OCI-LY7 (cell line): ENCODE results near the gene B3GAT1. TPM values are rescaled to one million over a fixed set of nuclear protein-coding genes. Genes with fewer than 3 reads are reported as not detected.

ENCODE experiments used
- BruUV-seq: library from RNA; stranded (reverse); fragments of 400-500 nt; replicated peaks from 2 replicates; lab custom pipeline; 2021; lab: Mats Ljungman, UMichigan
- CTCF ChIA-PET: fragments of 300-600 bp; sonication (Branson Sonifier 250); formaldehyde crosslinking; loops from one replicate; lab custom pipeline; 2022; ENCODE audit warnings: antibody characterized with exemption; ENCODE audit not compliant: unreplicated experiment; lab: Charles Lee
- POLR2A ChIA-PET: fragments of 300-600 bp; sonication (Branson Sonifier 250); formaldehyde crosslinking; loops from one replicate; lab custom pipeline; 2022; ENCODE audit warnings: antibody characterized with exemption; lab: Charles Lee
- DNase-seq: peaks from one replicate; pipeline ENCODE4 v3.0.0-alpha.2; 2015; ENCODE audit warnings: low spot score
- H2AFZ ChIP-seq: fragments of 200-600 bp; sonication (generic), shearing (Covaris generic); 2 replicates; pipeline ENCODE4 v1.6.1; 2014; ENCODE audit warnings: mild to moderate bottlenecking, antibody characterized with exemption, low read length, moderate library complexity
- H3K27ac ChIP-seq: fragments of 200-600 bp; sonication (generic); 2 replicates; pipeline ENCODE4 v1.5.1; 2014; ENCODE audit warnings: mixed run types, low read depth, mild to moderate bottlenecking, moderate library complexity, low read length, inconsistent platforms; ENCODE audit not compliant: poor library complexity, severe bottlenecking
- H3K36me3 ChIP-seq: fragments of 200-600 bp; sonication (generic); 2 replicates; pipeline ENCODE4 v1.6.1; 2014; ENCODE audit warnings: mild to moderate bottlenecking, antibody characterized with exemption, low read length, moderate library complexity, mixed read lengths; ENCODE audit not compliant: insufficient read depth
- H3K4me1 ChIP-seq: fragments of 200-600 bp; sonication (generic); 2 replicates; pipeline ENCODE4 v1.5.1; 2014; ENCODE audit warnings: mild to moderate bottlenecking, low read length; ENCODE audit not compliant: insufficient read depth, poor library complexity, severe bottlenecking
- H3K4me2 ChIP-seq: fragments of 200-600 bp; sonication (generic); 2 replicates; pipeline ENCODE4 v1.6.1; 2014; ENCODE audit warnings: mild to moderate bottlenecking, low read length
- H3K4me3 ChIP-seq: fragments of 200-600 bp; sonication (generic); 2 replicates; pipeline ENCODE4 v1.5.1; 2014; ENCODE audit warnings: mild to moderate bottlenecking, low read depth, low read length; ENCODE audit not compliant: poor library complexity, severe bottlenecking
- H3K79me2 ChIP-seq: fragments of 200-600 bp; sonication (generic); 2 replicates; pipeline ENCODE4 v1.6.1; 2016; ENCODE audit warnings: low read depth, mild to moderate bottlenecking, low read length, moderate library complexity, mixed read lengths; ENCODE audit not compliant: insufficient read depth
- H3K9me2 ChIP-seq: fragments of 200-600 bp; sonication (generic); 2 replicates; pipeline ENCODE4 v1.6.1; 2016; ENCODE audit warnings: mild to moderate bottlenecking, low read length, mixed read lengths; ENCODE audit not compliant: insufficient read depth
- H3K9me3 ChIP-seq: fragments of 200-600 bp; sonication (generic); 2 replicates; pipeline ENCODE4 v1.6.1; 2014; ENCODE audit warnings: mild to moderate bottlenecking, mixed run types, low read length, mixed read lengths
- H4K20me1 ChIP-seq: fragments of 200-600 bp; sonication (generic); 2 replicates; pipeline ENCODE4 v1.6.1; 2014; ENCODE audit warnings: mild to moderate bottlenecking, antibody characterized with exemption, low read length, moderate library complexity, mixed read lengths; ENCODE audit not compliant: insufficient read depth
- EZH2phosphoT487 ChIP-seq: fragments of 200-600 bp; sonication (generic); IDR thresholded peaks from 2 replicates; pipeline ENCODE4 v1.6.1; 2018; ENCODE audit warnings: low read depth, borderline replicate concordance, mild to moderate bottlenecking, mixed run types, antibody characterized with exemption, low read length, moderate library complexity, mixed read lengths
- intact Hi-C: fragments of 100-400 bp; cut with micrococcal nuclease; formaldehyde crosslinking; loops from one replicate; pipeline ENCODE4 v1.10.0; 2022; ENCODE audit not compliant: unreplicated experiment
- total RNA-seq, 2 experiments: library from RNA; depleted of rRNA in 1 of 2; stranded (reverse); fragments of >200 nt in 1 of 2; shearing (Covaris generic) in 1 of 2; gene quantifications; 2 replicates each; pipeline ENCODE4 v1.2.3, GENCODE V29; 2014 to 2022
- TF ChIP-seq, protein P1 (sequence below): fragments of 200-600 bp; sonication (generic); conservative IDR thresholded peaks from 2 replicates; pipeline ENCODE4 v1.5.1; 2014; ENCODE audit warnings: mild to moderate bottlenecking, antibody characterized with exemption, low read length, moderate library complexity, mixed read lengths

Gene B3GAT1
- total RNA-seq, 2 experiments from 2014 or later, result not detected

DNA sequence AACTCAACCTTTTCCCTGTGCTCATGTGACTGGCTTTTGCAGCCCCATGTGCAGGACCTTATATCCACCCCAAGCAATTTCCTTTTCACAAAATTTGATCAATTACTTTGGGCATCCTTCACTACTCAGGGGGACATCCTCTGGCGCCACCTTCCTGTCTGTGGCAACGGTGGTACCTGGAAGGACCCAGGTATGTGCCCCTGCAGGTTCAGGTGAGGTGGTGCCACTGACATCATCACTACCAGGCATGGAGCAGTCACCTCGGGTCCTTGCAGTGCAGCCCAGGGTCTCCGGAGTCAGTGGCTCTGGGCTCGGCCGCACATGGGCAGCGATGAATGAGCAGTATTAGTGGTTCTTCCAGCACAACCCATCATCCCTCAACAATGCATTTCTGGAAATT lies 37.7 kb upstream of the B3GAT1 start:
- no peak overlapping the region for H3K27ac ChIP-seq

DNA sequence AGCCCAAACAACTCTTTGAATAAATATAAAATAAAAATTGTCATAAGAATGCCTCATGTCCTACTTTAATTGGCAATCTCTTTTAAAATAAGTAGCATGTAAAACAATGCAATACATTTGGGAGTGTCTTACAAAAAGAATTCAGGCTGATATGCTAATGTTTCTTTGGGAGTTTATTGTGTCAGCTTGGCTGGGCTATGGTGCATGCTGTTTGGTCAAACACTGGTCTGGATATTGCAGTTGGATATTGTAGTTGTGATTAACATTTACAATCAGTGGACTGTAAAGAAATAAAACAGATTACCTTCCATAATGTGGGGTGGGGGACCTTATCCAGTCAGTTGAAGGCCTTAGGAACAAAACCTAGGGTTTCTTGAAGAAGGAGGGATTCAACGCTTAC lies 37.0 kb upstream of the B3GAT1 start:
- H4K20me1 ChIP-seq, result no peaks in the 10 kb centered on the region
- H2AFZ ChIP-seq, result no peak overlapping the region
- TF ChIP-seq, protein P1, sequence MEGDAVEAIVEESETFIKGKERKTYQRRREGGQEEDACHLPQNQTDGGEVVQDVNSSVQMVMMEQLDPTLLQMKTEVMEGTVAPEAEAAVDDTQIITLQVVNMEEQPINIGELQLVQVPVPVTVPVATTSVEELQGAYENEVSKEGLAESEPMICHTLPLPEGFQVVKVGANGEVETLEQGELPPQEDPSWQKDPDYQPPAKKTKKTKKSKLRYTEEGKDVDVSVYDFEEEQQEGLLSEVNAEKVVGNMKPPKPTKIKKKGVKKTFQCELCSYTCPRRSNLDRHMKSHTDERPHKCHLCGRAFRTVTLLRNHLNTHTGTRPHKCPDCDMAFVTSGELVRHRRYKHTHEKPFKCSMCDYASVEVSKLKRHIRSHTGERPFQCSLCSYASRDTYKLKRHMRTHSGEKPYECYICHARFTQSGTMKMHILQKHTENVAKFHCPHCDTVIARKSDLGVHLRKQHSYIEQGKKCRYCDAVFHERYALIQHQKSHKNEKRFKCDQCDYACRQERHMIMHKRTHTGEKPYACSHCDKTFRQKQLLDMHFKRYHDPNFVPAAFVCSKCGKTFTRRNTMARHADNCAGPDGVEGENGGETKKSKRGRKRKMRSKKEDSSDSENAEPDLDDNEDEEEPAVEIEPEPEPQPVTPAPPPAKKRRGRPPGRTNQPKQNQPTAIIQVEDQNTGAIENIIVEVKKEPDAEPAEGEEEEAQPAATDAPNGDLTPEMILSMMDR, result no peak
- no peak for TF ChIP-seq EZH2phosphoT487
- POLR2A ChIA-PET, result no interaction called here
- no peaks in the 10 kb centered on the region for H3K9me2 ChIP-seq
- DNase-seq, result no peak
- H3K36me3 ChIP-seq, result no peaks in the 10 kb centered on the region
- no peak overlapping the region for H3K4me3 ChIP-seq
- no TSS peak for BruUV-seq
- H3K4me2 ChIP-seq, result no peak overlapping the region
- intact Hi-C loops, result no loop called here
- H3K4me1 ChIP-seq, result no peaks in the 10 kb centered on the region
- no peak overlapping the region for H3K27ac ChIP-seq
- CTCF ChIA-PET, result no interaction called here
- no peaks in the 10 kb centered on the region for H3K79me2 ChIP-seq
- no peaks in the 10 kb centered on the region for H3K9me3 ChIP-seq

More for the DNA sequence above, 37.7 kb upstream of the B3GAT1 start:
- DNase-seq, result no peak
- no peaks in the 10 kb centered on the region for H3K36me3 ChIP-seq
- no peaks in the 10 kb centered on the region for H3K9me3 ChIP-seq
- ChIA-PET CTCF (no interaction called here), POLR2A (no interaction called here)
- BruUV-seq, result no TSS peak
- no peak overlapping the region for H2AFZ ChIP-seq
- no peaks in the 10 kb centered on the region for H3K9me2 ChIP-seq
- no peak for TF ChIP-seq EZH2phosphoT487
- TF ChIP-seq, protein P1, result no peak
- intact Hi-C loops, result no loop called here
- no peaks in the 10 kb centered on the region for H3K79me2 ChIP-seq
- no peaks in the 10 kb centered on the region for H4K20me1 ChIP-seq
- H3K4me1 ChIP-seq, result no peaks in the 10 kb centered on the region
- H3K4me3 ChIP-seq, result no peak overlapping the region
- H3K4me2 ChIP-seq, result no peak overlapping the region

DNA sequence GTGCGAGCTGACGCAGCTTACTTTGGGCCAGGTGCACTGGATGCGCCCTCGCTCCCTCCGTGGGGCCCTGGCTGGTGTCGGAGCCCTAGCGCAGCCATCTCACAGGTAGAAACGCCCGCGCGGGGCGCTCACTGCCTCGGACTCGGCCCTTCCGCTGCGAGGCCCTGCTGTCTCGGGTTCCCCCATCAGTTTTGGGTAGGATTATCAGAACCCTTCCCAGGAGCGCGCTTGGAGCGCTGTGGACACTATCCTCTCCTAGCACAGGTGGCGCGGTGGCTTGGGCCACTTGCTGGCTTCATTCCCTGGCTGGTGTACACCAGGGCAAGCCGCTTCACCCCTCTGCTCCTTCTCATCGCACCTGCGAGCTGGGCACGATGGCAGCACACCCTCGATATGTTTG lies 35.7 kb upstream of the B3GAT1 start:
- Histone ChIP-seq H3K9me2 (no peaks in the 10 kb centered on the region), H3K4me2 (no peak overlapping the region), H2AFZ (no peak overlapping the region), H4K20me1 (no peaks in the 10 kb centered on the region), H3K4me3 (no peak overlapping the region), H3K4me1 (no peaks in the 10 kb centered on the region), H3K9me3 (no peaks in the 10 kb centered on the region), H3K79me2 (no peaks in the 10 kb centered on the region), H3K27ac (no peak overlapping the region), H3K36me3 (no peaks in the 10 kb centered on the region)
- CTCF ChIA-PET, result no interaction called here
- POLR2A ChIA-PET, result no interaction called here
- BruUV-seq, result no TSS peak
- TF ChIP-seq, protein P1, result no peak
- TF ChIP-seq EZH2phosphoT487, result no peak
- intact Hi-C loops, result no loop called here
- no peak for DNase-seq
